HG03108 (cell line): Measurements from ENCODE around the gene PDZD8.
"Not testable (repeated sequence)": the region's sequence is repeated elsewhere in the genome, so short reads cannot be mapped to it uniquely, and the experiment has no call there.

Experiments
- ATAC-seq: cut with Tn5 transposase; IDR thresholded peaks from one replicate; pipeline ENCODE4 v1.9.1; 2021; ENCODE audit warnings: moderate library complexity; ENCODE audit not compliant: unreplicated experiment

PDZD8 gene

DNA sequence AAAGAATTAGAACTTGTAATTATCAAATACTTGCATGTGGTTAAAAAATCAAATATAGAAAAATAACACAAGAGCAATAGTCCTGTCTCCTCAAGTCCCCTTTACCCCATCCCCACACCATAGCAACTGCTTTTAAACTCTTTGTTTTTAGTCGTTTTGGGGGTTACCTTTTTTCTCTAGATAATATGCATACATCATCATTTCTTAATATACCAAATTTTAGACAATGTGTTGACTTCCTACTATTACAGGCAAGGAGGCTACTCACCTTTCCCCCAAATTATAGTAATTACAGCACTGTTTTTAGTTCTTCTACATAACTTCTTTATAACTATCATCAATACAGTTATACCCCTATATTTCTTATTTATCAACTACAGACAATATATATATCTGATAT is 77.0 kb downstream of the PDZD8 start:
- no peak for ATAC-seq

DNA sequence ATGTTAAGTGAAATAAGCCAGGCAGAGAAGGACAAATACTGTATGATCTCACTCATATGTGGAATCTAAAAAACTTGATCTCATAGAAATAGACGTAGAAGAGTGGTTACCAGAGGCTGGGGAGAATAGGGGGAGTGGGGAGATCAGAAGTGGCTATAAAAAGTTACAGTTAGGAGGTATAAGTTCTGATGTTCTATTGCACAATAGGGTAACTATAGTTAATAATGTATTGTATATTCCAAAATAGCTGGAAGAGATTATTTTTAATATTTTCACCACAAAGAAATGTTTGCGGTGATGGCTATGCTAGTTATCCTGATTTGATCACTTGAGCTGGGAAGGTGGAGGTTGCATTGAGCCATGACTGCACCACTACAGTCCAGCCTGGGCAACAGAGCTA is 80.5 kb downstream of the PDZD8 start:
- ATAC-seq, result no peak

DNA sequence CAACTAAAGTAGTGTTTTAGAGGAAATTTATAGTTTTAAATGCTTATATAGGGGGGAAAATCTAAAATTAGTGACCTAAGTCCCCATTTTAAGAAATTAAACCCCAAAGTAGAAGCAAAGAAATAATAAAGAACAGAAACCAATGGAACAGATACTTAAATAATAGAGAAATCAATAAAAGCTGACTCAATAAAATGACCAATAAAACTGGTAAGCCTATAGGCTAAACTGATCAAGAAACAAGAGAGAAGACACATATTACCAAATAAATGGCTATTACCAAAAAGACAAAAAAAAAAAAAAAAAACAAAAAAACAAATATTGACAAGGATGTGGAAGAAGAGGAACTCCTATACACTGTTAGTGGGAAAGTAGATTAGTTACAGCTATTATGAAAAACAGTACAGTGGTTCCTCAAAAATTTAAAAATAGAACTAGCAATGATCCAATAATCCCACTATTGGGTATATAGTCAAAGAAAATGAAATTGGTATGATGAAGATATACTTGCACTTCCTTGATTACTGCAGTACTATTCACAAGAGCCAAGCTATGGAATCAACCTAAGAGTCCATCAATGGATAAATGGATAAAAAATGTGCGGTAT is 81.1 kb downstream of the PDZD8 start:
- no peak for ATAC-seq

DNA sequence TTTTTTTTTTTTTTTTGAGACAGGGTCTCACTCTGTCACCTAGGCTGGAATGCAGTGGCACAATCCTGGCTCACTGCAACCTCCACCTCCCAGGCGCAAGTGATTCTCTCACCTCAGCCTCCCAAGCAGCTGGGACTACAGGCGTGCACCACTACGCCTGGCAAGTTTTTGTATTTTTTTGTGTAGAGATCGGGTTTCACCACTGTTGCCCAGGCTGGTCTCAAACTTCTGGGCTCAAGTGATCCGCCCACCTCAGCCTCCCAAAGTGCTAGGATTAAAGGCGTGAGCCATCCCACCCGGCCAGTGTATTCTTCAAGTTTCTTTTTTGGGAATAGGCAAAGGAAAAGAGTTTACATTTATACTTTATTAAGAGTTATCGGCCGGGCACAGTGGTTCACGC is 84.4 kb downstream of the PDZD8 start:
- ATAC-seq, result not testable (repeated sequence)

DNA sequence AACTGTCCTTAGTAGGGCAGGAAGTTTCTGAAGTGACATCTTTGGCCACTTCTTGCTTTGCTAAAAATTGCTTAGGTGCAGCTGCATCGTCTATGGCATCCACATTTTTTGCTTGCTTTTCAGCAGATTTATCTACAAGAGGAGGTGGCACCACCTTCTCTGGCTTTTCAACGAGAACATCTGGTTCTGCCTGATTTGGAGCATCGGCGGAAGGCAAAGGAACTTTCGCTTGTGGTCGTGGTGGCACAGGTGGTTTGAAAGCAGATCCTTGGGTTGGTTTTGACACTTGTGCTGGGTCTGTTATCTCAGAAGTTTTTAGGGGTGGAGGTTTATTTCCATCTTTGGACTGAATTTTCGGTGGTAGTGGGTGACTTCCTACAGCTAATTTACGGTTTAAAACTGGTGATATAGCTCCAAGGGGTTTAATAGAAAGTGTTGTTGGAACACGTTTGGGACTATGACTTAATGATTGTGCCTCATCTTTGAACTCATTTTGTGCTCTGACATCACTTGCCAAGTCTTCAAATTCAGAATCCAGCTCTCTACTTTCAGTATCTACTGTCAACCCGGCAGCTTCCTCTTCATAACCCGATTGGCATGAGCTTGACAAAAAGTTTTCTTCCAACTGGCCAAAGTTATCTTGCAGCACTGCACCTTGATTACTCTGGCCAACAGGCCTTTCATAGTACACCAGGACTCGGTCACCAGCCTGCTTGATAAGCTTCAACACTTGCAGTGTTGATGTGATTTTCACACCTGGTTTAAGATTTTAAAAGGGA is 90.3 kb downstream of the PDZD8 start:
- no peak for ATAC-seq

DNA sequence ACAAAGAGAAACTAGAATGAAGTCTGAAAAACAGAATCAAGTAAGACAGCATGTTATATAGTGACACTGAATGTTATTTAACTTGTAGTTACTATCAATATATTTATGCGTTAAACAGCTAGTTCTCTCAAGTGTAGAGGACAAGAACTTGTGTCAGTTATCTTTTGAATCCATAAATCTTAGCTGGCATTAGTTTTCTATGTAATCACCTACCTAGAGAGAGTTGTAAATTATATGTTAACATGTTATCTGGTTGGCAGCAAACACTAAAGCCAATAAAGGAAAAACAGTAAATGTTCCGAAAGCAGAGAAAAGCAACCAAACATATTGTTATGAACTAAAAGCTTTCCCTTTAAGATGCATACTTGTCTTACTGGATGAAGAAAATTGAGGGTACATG is 97.6 kb downstream of the PDZD8 start:
- no peak for ATAC-seq

DNA sequence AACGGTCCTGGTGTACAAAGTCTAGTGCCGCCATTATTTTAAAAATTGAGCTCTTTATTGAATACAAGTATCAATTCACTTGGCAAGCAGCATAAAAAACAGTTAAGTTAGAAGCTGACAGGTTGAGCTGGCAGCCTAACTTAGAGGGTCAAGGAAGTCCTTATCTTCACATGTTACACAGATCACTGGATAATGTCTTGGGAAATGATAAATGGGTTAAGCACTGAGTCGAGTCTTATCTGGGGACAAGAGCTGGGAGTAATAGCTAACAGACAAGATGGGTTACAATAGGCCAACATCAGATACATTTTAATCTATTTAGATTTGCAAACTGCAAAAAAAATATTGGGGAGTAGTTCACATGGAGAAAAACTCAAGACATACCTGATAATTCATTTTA is 100.1 kb downstream of the PDZD8 start:
- no peak for ATAC-seq

DNA sequence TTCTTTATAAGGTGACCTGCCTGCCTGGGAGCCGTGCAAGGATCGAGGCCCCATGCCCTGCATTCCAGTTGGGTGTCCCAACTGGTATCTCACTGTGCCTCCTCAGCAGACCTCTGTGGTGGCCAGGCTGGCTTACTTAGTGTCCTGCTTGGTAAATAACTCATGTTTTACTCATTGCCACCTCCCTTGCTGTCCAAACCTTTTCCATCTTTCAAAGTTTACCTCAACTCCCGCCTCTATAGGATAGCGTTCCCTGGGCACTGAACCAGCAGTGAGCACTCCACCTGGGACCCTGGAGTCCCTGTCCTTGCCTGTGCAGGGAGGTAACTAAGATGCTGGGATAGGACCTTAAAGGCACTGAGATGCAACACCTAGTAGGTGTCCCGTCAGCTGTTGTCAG is 100.7 kb downstream of the PDZD8 start:
- ATAC-seq, result no peak

DNA sequence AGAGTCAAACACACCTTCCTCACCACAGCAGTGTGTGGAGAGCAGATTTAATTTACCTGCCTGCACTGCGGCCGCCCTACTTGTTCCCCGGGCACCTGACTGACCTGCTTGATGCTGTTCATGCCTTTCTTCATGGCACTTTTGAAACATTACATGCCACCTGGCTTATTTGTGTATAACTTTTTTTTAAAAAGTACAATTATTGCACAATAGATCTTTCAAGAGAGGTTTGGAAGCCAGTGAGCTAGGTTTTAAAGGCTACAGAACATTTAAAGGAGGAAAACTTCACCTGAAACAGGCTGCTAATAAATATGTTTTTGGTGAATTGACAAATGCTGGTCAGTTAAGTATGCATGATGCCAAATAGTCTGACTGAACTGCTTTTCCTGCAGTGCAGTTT is 101.3 kb downstream of the PDZD8 start:
- no peak for ATAC-seq

DNA sequence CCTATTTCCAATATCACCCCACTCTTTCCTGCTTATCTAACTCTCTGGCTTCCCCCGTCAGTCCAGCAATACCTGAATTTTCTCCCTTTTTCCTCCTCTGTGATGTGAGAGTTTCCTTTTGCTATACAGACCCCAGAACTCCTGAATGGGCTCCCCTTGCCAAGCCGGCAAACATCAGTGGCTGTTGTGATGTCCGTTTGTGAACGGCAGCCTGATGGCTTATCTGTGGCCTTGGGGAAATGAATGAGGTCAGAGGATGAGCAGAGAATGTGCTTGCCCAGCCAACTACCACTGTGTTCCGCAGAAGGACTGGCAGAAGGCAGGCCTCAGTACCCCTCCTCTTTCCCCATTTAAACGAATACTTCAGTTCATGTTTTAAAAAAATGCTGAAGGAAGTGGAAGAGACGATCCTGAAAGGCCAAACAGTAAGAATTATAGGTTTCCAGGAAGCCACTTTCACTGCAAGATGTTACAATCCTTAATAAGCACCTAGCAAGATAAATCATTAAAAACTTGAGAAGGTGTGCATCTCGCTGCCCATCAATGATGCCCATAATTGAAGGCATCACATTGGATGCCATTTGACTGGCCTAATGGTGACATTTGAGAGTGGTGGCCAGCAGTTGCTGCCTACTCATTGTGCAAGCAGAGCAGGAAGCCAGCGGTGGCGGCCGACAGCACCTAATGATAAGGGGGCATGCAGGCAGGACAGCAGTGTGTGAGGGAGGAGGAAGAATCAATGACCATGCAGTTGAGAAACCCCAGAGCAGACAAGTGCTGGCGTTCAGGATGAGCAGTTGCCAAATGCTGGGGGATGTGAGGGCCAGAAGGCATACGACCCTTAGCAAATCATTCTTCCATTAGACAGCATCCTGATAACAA is 102.8 kb downstream of the PDZD8 start:
- ATAC-seq, result no peak

DNA sequence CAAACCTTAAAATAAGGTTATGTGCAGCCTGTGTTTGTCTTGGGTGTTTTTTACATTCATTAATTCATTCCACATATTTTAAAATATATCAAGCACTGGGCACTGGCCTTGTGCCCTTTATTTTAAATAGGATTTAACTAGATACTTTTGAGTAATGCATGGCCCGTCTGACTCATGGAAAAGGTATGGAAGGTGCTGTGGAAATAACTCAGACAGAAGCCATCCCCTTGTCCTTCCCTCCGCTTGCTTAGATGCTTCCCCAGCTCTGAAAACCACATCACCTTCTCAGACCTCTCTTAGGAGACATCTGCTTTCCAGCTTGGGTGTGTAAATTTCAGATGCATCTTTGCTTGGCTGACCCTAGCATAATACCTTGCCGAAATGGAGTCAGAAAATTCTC is 103.8 kb downstream of the PDZD8 start:
- ATAC-seq, result no peak

DNA sequence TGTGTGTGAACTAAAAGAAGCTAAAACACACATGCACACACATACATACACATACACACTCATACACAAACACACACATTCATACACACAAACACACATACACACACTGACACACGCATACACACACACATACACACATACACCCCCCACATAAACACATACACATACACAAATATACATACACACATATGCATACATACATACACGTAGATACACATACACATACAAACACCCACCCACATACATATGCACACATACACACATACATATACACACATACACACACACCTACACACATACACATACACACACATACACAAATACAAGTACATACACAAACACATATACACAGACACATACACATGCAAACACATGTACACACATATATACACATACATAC is 106.3 kb downstream of the PDZD8 start:
- no peak for ATAC-seq

DNA sequence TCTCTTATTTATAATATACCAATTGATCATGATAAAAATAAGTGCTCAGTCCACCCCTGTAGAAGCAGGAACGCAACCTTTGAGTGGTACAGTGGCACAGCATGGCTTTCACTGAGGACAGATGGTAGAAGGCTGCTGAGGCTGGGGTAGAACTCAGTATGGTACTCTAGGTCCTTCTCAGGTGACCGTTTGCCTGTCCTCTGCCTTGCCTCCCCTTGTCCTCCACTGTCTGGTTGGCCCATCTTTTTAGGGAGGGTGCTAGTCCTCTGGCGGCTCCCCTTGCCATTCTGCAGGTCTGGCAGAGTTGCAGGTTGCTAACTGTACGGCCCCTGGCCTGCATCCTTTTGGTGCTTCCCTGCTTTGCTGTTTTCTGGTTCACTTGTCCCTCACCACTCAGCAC is 107.0 kb downstream of the PDZD8 start:
- no peak for ATAC-seq

DNA sequence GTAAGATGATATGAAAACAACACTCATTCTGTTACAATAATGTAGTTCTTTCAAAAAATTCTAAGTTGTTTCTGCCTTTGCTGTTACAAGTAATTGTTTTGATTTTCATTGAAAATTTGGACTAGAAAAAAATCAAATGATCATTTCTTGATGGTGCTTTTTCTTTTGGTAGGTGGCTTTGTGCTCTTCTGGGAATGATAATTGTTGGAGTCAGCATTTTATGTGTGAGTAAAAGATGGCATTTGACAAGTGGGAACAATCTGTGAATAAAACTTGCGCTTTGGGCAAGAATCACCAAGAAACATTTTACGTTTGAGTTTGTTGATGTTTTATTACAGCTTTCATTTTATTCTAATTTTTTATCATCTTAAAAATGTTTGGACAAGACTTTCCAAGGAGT is 108.4 kb downstream of the PDZD8 start:
- no peak for ATAC-seq

DNA sequence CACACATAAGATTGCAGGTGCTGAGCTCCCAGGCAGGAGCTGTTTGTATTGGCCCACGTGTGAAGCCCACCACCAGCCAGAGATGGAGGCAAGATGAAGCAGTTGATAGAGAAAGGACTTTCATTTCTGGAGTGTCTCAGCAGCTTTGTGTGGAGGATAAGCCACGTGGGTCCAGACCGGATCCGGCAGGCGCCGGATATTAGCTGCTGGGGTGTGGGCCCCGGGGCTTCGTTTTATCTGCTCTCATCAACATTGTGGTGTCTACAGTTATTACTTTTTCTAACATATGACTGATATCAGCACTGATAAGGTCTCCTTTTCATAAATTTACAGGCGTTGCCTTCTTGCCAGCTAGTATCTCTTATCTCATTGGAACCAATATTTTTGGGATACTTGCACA is 108.8 kb downstream of the PDZD8 start:
- ATAC-seq, result no peak

DNA sequence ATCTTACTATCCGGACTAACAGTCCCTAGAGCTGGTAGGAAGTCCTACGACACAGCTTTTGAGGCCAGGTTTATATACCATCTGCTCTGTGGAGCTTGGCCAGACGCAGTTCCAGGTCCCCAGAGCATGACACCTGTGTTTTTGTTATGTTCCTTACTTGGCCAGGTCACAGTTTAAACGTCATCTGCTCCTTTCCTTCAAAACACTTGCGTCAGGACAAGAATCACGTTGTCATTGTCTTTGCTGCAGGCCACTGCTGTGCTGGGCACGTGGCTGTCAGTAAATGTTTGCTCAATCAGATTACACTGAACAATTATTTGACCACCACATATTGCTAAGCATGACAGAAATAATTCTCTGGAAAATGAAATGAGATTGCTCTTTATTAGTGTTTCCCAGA is 110.5 kb downstream of the PDZD8 start:
- no peak for ATAC-seq

DNA sequence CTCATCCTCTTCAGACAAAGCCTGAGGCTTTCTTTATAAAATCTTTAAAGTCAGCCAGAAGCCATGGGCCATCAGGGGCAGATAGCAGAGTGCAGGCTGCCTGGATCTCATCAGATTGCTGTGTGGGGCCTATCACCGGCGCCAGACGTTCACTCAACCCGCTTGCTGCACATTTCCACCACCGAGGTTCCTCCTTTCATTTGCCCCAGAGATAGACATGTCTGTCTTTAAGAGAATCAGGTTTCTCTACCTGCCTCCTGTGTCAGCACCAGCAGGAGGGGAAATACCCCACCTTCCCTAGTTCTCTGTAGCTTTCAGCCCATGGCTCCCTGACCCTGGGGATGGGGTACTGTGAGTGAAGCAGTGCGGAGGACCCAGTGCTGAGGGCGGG is 112.3 kb downstream of the PDZD8 start:
- no peak for ATAC-seq

DNA sequence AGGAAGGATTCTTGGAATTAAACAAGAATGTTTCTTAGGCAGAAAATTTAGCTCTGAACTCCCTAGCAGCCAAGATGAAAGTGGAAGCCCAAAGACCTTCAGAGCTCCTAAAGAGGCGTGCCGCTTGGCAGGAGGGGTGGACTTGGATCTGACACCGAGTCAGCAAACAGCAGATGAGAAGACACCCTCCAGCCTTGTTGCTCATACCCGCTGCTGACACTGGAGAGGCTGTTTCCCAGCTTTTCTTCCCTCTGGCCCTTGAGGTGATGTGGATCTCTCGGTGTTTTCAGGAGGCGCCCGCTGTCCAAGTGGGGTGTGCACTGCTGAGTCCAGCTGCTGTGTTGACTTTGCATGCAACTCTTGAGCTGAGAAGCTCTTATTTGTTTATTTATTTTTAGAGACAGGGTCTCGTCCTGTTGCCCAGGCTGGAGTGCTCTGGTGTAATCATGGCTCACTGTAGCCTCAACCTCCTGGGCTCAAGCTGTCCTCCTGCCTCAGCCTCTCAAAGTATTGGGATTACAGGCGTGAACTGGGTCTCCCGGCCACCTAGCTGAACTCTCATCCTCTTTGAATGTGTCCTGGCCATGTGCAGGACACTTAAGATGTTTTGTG is 112.8 kb downstream of the PDZD8 start:
- no peak for ATAC-seq

DNA sequence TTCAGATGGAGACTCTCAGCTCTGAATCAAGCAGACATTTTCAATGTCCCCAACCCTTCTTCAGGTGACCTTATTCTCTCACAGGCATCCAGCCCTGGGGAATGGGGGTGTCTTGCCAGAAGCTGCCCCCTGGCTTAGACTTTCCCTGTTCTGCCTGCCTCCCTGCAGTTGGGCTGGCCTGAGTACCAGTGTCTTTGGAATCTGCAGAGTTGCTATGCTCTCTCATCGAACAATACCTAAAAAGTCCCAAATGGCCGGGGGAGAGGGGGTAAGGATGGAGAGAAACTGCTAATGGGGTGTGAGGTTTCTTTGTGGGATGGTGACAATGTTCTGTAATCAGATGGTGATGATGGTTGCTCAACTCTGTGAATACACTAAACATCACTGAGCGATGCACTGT is 113.7 kb downstream of the PDZD8 start:
- no peak for ATAC-seq

DNA sequence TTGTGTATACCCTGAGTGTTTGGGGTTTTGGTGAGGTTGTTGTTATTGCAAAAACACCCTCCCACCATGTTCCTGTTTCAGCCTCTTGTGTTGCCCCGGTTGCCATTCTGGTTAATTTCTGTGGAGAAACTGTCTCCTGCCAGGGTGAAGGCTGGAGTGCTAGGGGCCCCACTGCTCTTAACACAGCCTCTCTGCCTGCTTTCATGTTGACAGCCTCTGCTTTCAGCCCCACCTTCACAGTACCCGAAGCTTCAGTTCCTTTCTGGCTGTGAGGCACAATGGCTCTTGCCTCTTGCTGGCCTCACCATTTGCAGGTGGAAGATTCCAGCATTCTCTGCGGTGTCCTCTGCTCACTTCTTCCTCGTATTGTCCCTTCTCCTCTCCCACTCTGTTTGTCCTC is 115.2 kb downstream of the PDZD8 start:
- no peak for ATAC-seq

DNA sequence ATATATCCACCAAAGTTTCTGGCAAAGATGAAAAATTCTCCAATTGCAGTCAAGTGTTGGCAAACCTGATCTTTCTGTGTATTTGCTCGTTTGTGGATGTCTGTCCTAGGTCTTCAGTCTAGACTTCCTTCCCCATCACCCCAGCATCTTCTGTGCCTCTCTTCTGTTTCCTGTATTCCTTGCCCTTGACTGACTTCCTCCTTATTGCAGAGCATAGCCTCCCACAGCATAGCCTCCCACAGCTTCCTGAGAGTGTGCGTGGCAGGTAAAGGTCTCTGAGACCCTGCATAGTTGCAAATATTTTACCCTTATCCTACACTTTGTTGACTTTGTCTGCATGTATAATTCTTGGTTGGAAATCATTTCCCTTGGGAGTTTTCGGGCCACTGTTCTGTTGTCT is 116.0 kb downstream of the PDZD8 start:
- no peak for ATAC-seq

DNA sequence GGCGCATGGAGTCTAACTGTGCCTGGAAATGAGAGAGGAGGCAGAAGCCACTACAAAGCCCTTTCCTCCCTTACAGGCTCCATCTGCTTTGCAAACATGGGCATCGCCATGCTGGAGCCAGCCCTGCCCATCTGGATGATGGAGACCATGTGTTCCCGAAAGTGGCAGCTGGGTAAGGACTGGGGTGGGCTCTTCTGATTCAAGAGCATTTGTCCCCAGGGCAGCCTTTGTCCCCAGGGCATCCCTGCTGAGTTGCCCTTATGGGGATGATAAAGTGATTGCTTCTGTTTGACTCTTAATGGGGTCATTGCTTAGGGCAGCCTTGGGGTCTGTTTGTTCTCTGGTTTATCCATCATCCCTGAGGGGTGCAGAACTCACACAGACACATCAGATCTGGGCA is 117.5 kb downstream of the PDZD8 start:
- no peak for ATAC-seq
